DOHH2 (cell line): ENCODE results near the gene LAGE3.

Experiments
- CTCF ChIP-seq: fragments of 200-600 bp; sonication (generic); IDR thresholded peaks from one replicate; pipeline ENCODE4 v1.5.1; 2014; ENCODE audit warnings: antibody characterized with exemption, mild to moderate bottlenecking, low read depth, low read length; ENCODE audit not compliant: poor library complexity, severe bottlenecking
- EZH2phosphoT487 ChIP-seq: fragments of 200-600 bp; sonication (generic); IDR thresholded peaks from 2 replicates; pipeline ENCODE4 v1.6.1; 2017; ENCODE audit warnings: borderline replicate concordance, mild to moderate bottlenecking, antibody characterized with exemption, low read length, moderate library complexity, mixed read lengths

- TF ChIP-seq CTCF (no peak), EZH2phosphoT487 (no peak)
Measured at GRCh38 chrX:154463611-154464220, 15.4 kb downstream of the LAGE3 start.
